GM18867 (cell line): ENCODE data around the gene NFIX.

Source experiments
- ATAC-seq: cut with Tn5 transposase; IDR thresholded peaks from one replicate; pipeline ENCODE4 v1.9.1; 2021; ENCODE audit warnings: mild to moderate bottlenecking, moderate library complexity; ENCODE audit not compliant: unreplicated experiment

Gene NFIX

DNA sequence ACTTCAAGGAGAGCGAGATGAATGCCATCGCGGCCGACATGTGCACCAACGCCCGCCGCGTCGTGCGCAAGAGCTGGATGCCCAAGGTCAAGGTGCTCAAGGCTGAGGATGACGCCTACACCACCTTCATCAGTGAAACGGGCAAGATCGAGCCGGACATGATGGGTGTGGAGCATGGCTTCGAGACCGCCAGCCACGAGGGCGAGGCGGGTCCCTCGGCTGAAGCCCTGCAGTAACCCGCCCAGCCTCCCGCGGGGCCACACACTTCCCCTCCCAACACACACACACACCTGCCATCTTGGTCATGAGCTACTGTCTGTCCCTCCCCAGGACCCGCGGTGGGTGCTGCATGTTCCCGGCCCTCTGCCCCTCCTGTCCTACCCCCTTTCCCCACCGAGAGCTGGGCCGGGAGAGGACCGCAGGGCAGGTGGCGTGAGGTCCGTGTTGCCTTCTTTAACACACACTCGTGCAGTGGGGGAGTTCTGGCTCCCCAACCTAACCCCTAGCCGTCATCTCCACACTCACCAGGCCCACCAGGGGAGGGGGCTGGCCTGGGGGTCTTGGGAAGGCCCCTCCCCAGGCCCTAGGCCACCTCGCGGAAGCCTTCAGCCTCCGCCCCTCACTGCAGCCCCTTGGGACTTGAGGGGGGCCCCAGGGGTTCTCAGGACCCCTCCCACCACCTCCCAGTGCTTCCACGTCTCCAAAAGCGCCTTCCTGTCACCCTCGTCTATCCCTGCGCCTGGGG lies 143.1 kb downstream of the NFIX start:
- ATAC-seq = no peak

DNA sequence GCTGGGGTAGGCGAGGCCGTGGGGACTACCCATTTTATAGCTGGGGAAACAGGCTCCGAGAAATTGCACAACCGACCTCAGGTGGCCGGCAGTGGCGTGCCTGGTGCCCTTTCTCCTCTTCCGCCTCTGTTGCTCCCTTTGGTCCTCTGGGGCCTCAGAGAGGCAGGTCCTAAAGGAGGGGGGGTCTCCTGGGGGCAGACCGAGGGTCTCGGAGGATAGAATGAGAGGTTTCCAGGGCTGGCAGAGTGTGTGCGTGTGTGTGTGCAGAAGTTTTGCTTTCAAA lies 143.6 kb downstream of the NFIX start:
- ATAC-seq = no peak

DNA sequence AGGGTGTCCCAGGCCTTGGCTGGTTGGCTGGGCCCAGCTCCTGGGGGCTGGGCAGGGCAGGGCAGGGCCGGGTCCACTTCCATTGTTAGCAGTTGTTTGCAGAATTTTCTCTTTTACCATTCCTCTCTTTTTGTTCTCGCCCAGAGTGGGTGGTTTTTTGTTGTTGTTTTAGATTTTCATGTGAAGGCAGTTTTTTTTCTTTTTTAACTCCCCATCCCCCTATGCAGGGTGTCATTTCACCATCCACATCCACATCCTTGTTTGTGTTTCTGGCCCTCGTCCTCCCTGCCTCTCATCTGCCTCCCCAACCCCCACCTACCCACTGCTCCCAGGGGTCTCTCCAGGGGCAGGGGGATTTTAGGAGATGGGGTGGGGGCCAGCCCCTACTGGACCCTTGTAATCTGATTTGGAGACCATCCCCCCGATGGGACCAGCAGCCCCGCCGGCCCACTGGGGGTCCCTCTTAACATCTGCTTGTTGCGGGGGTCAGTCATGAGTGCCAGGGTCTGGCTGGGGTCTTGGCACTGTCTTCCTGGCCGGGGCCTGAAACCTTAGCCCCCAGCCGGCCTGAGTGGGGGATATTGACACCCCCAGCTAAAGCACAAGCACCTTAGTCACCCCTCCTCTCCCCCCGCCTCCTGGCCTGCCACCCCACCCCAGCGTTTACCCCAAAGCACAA lies 144.5 kb downstream of the NFIX start:
- ATAC-seq = no peak

DNA sequence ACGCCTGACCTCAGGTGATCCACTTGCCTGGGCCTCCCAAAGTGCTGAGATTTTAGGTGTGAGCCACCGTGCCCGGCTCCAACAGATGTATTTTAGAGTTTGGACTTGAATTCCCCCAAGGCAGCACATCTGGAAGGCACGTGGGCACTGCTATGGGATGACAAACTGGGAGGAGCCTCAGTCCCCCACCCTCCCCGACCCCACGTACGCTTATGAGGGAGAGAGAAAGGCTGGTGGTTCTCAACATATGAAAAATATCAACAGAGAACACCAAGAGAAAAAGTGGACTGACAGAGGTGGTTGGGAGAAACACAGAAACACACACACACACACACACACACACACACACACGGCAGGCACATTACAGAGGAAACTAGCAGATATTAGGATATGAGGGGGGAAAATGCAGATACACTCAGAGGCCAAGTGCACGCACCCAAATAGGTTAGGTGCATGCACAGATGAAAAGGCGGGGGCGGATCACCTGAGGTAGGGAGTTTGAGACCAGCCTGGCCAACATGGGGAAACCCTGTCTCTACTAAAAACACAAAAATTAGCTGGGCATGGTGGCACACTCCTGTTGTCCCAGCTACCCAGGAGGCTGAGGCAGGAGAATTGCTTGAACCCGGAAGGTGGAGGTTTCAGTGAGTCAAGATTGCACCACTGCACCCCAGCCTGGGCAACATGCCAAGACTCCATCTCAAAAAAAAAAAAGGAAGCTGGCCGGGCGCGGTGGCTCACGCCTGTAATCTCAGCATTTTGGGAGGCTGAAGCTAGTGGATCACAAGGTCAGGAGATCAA lies 151.7 kb downstream of the NFIX start:
- ATAC-seq = no peak
